HepG2 (cell line): ENCODE measurements around the gene SDK2. TPM values are rescaled to one million over a fixed set of nuclear protein-coding genes. Genes with fewer than 3 reads are reported as not detected.

Experiments
- ATAC-seq: fragments of 200-7000 bp; cut with Tn5 transposase; 3 replicates; pipeline ENCODE4 v1.9.1; 2020; ENCODE audit warnings: mild to moderate bottlenecking, moderate library complexity
- BruUV-seq: library from RNA; stranded (reverse); fragments of 400-500 nt; replicated peaks from 2 replicates; lab custom pipeline; 2021; lab: Mats Ljungman, UMichigan
- CTCF ChIA-PET: fragments of 300-600 bp; formaldehyde crosslinking; extraction: SDS; loops from one replicate; lab custom pipeline; 2021; ENCODE audit warnings: low total read pairs, inconsistent platforms, low intra/inter-chr PET ratio; lab: Yijun Ruan, JAX
- POLR2A ChIA-PET: fragments of 350-600 bp; sonication (Branson Sonifier 250); formaldehyde crosslinking; loops from one replicate; lab custom pipeline; 2020; ENCODE audit warnings: antibody characterized with exemption, inconsistent platforms; lab: Yijun Ruan, JAX
- DNase-seq: peaks from one replicate; pipeline ENCODE4 v3.0.0-alpha.2; 2015; ENCODE audit warnings: low spot score
- FAIRE-seq: peaks from 3 replicates; lab custom pipeline; 2011; peaks lifted over from hg19 to GRCh38; lab: Jason Lieb, UNC
- H2AFZ ChIP-seq: one replicate; pipeline ENCODE4 v1.6.1; 2011; ENCODE audit warnings: low read length, inconsistent platforms
- H3K27ac ChIP-seq: fragments of 300-600 bp; 3 replicates; pipeline ENCODE4 v1.8.0; 2011; ENCODE audit warnings: mixed run types, mild to moderate bottlenecking, mixed read lengths, low read length, inconsistent platforms; ENCODE audit not compliant: insufficient read depth; ENCODE audit errors: extremely low read length
- H3K27me3 ChIP-seq, 2 experiments: fragments of 200-600 bp in 1 of 2; 2 replicates in 1 of 2; 3 replicates in 1 of 2; pipeline versions ENCODE4 v1.6.0 to v1.8.0; 2011; ENCODE audit warnings: low read length in 2 of 2, mild to moderate bottlenecking in 2 of 2, moderate library complexity in 2 of 2, inconsistent platforms in 1 of 2; ENCODE audit not compliant: insufficient read depth in 2 of 2, control insufficient read depth in 1 of 2
- H3K36me3 ChIP-seq, 2 experiments: fragments of 200-600 bp in 1 of 2; replicated peaks in 1 of 2; 2 replicates in 1 of 2; 3 replicates in 1 of 2; pipeline versions ENCODE4 v1.5.1 to v1.8.0; 2011; ENCODE audit warnings: low read length in 2 of 2, inconsistent platforms in 1 of 2; ENCODE audit not compliant: insufficient read depth in 2 of 2, control insufficient read depth in 1 of 2
- H3K4me1 ChIP-seq: 2 replicates; pipeline ENCODE4 v1.5.1; 2012; ENCODE audit warnings: low read length, inconsistent platforms; ENCODE audit not compliant: insufficient read depth
- H3K4me2 ChIP-seq: 2 replicates; pipeline ENCODE4 v1.6.0; 2011; ENCODE audit warnings: low read depth, low read length, inconsistent platforms
- H3K4me3 ChIP-seq, 3 experiments: fragments of 200-600 bp in 1 of 3; sonication (generic), shearing (Covaris generic) in 1 of 3; replicated peaks in 1 of 3; 2 replicates each; pipeline ENCODE4 v1.5.1; 2011 to 2016; ENCODE audit warnings: low read length in 3 of 3, inconsistent platforms in 2 of 3, low read depth in 2 of 3, mild to moderate bottlenecking in 2 of 3, control low read depth in 1 of 3, mixed read lengths in 1 of 3; ENCODE audit not compliant: insufficient read depth in 1 of 3
- H3K79me2 ChIP-seq: one replicate; pipeline ENCODE4 v1.6.1; 2011; ENCODE audit warnings: low read length, inconsistent platforms; ENCODE audit not compliant: insufficient read depth
- H3K9ac ChIP-seq: 2 replicates; pipeline ENCODE4 v1.6.0; 2011; ENCODE audit warnings: mild to moderate bottlenecking, low read depth, low read length, inconsistent platforms; ENCODE audit not compliant: insufficient read depth
- H3K9me3 ChIP-seq: 2 replicates; pipeline ENCODE4 v1.5.1; 2012; ENCODE audit warnings: mild to moderate bottlenecking, low read length
- H4K20me1 ChIP-seq: 2 replicates; pipeline ENCODE4 v1.6.0; 2011; ENCODE audit warnings: inconsistent platforms, mild to moderate bottlenecking, low read length, moderate library complexity; ENCODE audit not compliant: insufficient read depth
- ARID2 ChIP-seq: sonication (generic); formaldehyde crosslinking; IDR thresholded peaks from 2 replicates; pipeline ENCODE4 v1.8.1; 2022; ENCODE audit warnings: mild to moderate bottlenecking, missing genetic modification reagents, borderline replicate concordance
- CENPT ChIP-seq: sonication (generic); formaldehyde crosslinking; IDR thresholded peaks from 2 replicates; pipeline ENCODE4 v1.8.0; 2022; ENCODE audit warnings: low read depth, mild to moderate bottlenecking, moderate library complexity, missing genetic modification reagents
- CREB3 ChIP-seq: sonication (generic); formaldehyde crosslinking; IDR thresholded peaks from 2 replicates; pipeline ENCODE4 v1.5.0; 2020; ENCODE audit warnings: missing genetic modification reagents
- ELF1 ChIP-seq: sonication (generic); formaldehyde crosslinking; IDR thresholded peaks from 2 replicates; pipeline ENCODE4 v1.4.0; 2020; ENCODE audit warnings: missing genetic modification reagents
- GATA4 ChIP-seq: sonication (generic); IDR thresholded peaks from 2 replicates; pipeline ENCODE4 v1.6.1; 2016; ENCODE audit warnings: antibody characterized with exemption, low read depth, borderline replicate concordance
- HDAC2 ChIP-seq: sonication (generic); formaldehyde crosslinking; IDR thresholded peaks from 2 replicates; pipeline ENCODE4 v1.4.0; 2020; ENCODE audit warnings: missing genetic modification reagents
- HHEX ChIP-seq: IDR thresholded peaks from 2 replicates; pipeline ENCODE4 v1.6.1; 2016; ENCODE audit warnings: control low read depth
- KLF9 ChIP-seq: IDR thresholded peaks from 2 replicates; pipeline ENCODE4 v1.6.1; 2016; ENCODE audit warnings: low read depth
- SIN3A ChIP-seq: IDR thresholded peaks from 2 replicates; pipeline ENCODE4 v1.6.1; 2011; ENCODE audit warnings: low read depth, mild to moderate bottlenecking, control low read depth, low read length, borderline replicate concordance
- SP2 ChIP-seq: sonication (generic); formaldehyde crosslinking; IDR thresholded peaks from 2 replicates; pipeline ENCODE4 v1.5.1; 2020; ENCODE audit warnings: mild to moderate bottlenecking, missing genetic modification reagents
- ZBTB1 ChIP-seq: sonication (generic); formaldehyde crosslinking; IDR thresholded peaks from 2 replicates; pipeline ENCODE4 v1.4.0; 2020; ENCODE audit warnings: missing genetic modification reagents, borderline replicate concordance
- ZBTB3 ChIP-seq: sonication (generic); formaldehyde crosslinking; IDR thresholded peaks from 2 replicates; pipeline ENCODE4 v1.4.0; 2020; ENCODE audit warnings: low read depth, mild to moderate bottlenecking, moderate library complexity, missing genetic modification reagents, borderline replicate concordance
- ZNF382 ChIP-seq: sonication (generic); formaldehyde crosslinking; IDR thresholded peaks from 2 replicates; pipeline ENCODE4 v1.5.0; 2020; ENCODE audit warnings: missing genetic modification reagents, mild to moderate bottlenecking, borderline replicate concordance
- ZNF598 ChIP-seq: sonication (generic); formaldehyde crosslinking; IDR thresholded peaks from 2 replicates; pipeline ENCODE4 v1.5.1; 2020; ENCODE audit warnings: mild to moderate bottlenecking, missing genetic modification reagents, borderline replicate concordance
- ZNF883 ChIP-seq: sonication (generic); formaldehyde crosslinking; IDR thresholded peaks from 2 replicates; pipeline ENCODE4 v1.5.1; 2020; ENCODE audit warnings: mild to moderate bottlenecking, missing genetic modification reagents; ENCODE audit errors: not compliant biosample characterization
- WGBS: methylation state at CpG from one replicate; pipeline ENCODE4 v1.1.6; 2017; ENCODE audit warnings: low lambda C conversion rate; 5-methylcytosine and 5-hydroxymethylcytosine counted together
- in situ Hi-C: cut with HindIII; loops from 2 replicates; pipeline ENCODE4 v1.10.0; 2017; ENCODE audit warnings: low pct_unique_long_range_greater_than_20kb; ENCODE audit not compliant: extremely low pct_ligation_motif_present
- intact Hi-C: fragments of 100-400 bp; cut with micrococcal nuclease; formaldehyde crosslinking; loops from one replicate; pipeline ENCODE4 v1.10.0; 2022; ENCODE audit not compliant: unreplicated experiment
- polyA plus RNA-seq, 8 experiments: library from polyadenylated mRNA; depleted of rRNA in 3 of 8; stranded (reverse) in 7 of 8; unstranded in 1 of 8; fragments of >200 nt; fragmentation: Illumina TruSeq in 4 of 8; extraction: Trizol in 4 of 8; gene quantifications; 2 replicates each; pipeline versions ENCODE4 v1.2.1 to v1.2.3, GENCODE V29; 2011 to 2016; ENCODE audit warnings: low read depth in 4 of 8, missing spikeins in 1 of 8, mixed read lengths in 1 of 8; ENCODE audit not compliant: insufficient read depth in 1 of 8
- total RNA-seq, 5 experiments: library from RNA; depleted of rRNA; stranded (reverse); fragments of >200 nt; fragmentation: Illumina TruSeq; extraction: Trizol; gene quantifications; 2 replicates each; pipeline ENCODE4 v1.2.3, GENCODE V29; 2016; ENCODE audit warnings: low read depth in 1 of 5

Gene SDK2
- total and polyA plus RNA-seq, 2 of the 13 experiments (the other 11 are each of a cell fraction or from before 2014, with no cell fraction given) = not detected

- 0% methylated on average over 6 of the region's 7 CpGs for WGBS
- DNase-seq (no peak), FAIRE-seq (no peak)
- H3K27me3 ChIP-seq = peaks cover 20 to 85% of the 10 kb centered on the region in 2 experiments
- H3K4me1 ChIP-seq = no peaks in the 10 kb centered on the region
- H3K4me2 ChIP-seq = no peak overlapping the region
- BruUV-seq = no TSS peak
- H4K20me1 ChIP-seq = no peaks in the 10 kb centered on the region
- no peak overlapping the region for H3K27ac ChIP-seq
- intact Hi-C loops (no loop called here), in situ Hi-C loops (no loop called here)
- H3K9me3 ChIP-seq = no peaks in the 10 kb centered on the region
- no peak overlapping the region for H2AFZ ChIP-seq
- no peak for TF ChIP-seq ZNF382
- TF ChIP-seq GATA4 = no peak
- no peak for TF ChIP-seq ARID2
- TF ChIP-seq SIN3A = no peak
- TF ChIP-seq, all 625 proteins: peak for 0
- no peak for ATAC-seq
- H3K36me3 ChIP-seq = no peaks in the 10 kb centered on the region
- ChIA-PET CTCF (no interaction called here), POLR2A (no interaction called here)
- H3K79me2 ChIP-seq = no peaks in the 10 kb centered on the region
- no peak overlapping the region for H3K9ac ChIP-seq
- H3K4me3 ChIP-seq = no peak overlapping the region
Measured at GRCh38 chr17:73528679-73529078, 115.6 kb downstream of the SDK2 start.

DNA sequence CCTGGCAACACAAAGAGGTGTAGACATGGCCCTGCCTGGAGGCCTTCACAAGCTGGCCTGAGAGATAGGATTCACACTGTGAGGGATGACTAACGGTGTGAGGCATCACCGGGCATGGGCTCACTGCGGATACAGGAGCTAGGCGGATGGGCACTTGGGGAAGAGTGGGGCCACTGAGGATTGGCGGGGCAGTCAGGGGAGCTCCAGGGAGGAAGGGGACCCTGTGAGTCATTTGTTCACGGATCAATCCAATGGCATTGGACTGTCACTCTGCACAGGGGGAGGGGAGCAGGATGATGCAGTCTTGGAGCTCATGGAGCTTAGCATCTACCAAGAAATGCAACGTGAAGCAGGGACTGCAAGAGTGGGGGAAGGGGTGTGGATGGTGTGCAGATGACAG, 117.3 kb downstream of the SDK2 start:
- Histone ChIP-seq H3K27me3 (peaks cover 16 to 96% of the 10 kb centered on the region in 2 experiments), H3K4me1 (no peaks in the 10 kb centered on the region), H3K9ac (no peak overlapping the region), H3K9me3 (no peaks in the 10 kb centered on the region), H4K20me1 (no peaks in the 10 kb centered on the region), H3K4me2 (no peak overlapping the region), H3K4me3 (no peak overlapping the region), H3K36me3 (no peaks in the 10 kb centered on the region), H2AFZ (no peak overlapping the region), H3K27ac (no peak overlapping the region), H3K79me2 (no peaks in the 10 kb centered on the region)
- WGBS = 27% methylated on average over 7 of the region's 7 CpGs
- ChIA-PET POLR2A (no interaction called here), CTCF (no interaction called here)
- FAIRE-seq (no peak), ATAC-seq (no peak), DNase-seq (no peak)
- TF ChIP-seq ZBTB3 (CRISPR knock-in tag) (no peak), CREB3 (CRISPR knock-in tag) (no peak), HDAC2 (CRISPR knock-in tag) (no peak), ZBTB1 (CRISPR knock-in tag) (no peak), SP2 (no peak), ZNF598 (CRISPR knock-in tag) (no peak), CENPT (CRISPR knock-in tag) (no peak), HHEX (CRISPR knock-in tag) (no peak), ELF1 (CRISPR knock-in tag) (no peak), ZNF883 (CRISPR knock-in tag) (no peak), KLF9 (CRISPR knock-in tag) (no peak)
- intact Hi-C loops (no loop called here), in situ Hi-C loops (no loop called here)
- no TSS peak for BruUV-seq
